ENCODE data around the gene PKNOX1. TPM values are rescaled to one million over a fixed set of nuclear protein-coding genes. Genes with fewer than 3 reads are reported as not detected.
A peak's percentile ranks its signal among the peaks of the same experiment; 100 is the strongest.

PKNOX1 gene
- total and polyA plus RNA-seq, 2 experiments from 2014 or later: 29.9 to 76.7 TPM

GRCh38 chr21:42970946-42971653 is 3.3 kb upstream of the PKNOX1 start:
- Mint-ChIP-seq H3K9me3 (peaks cover 2% of the 10 kb centered on the region; the same call in 2 of the 3 replicates), H3K27me3 (ENCODE audit: insufficient read depth, low read depth, poor library complexity) (peaks cover 20% of the 10 kb centered on the region), H3K36me3 (ENCODE audit: low read depth) (peaks cover 3% of the 10 kb centered on the region), H3K4me1 (peaks cover 28% of the 10 kb centered on the region), H3K27ac (peak overlapping the region; percentile 77; the same call in 1 of the 2 replicates), H3K4me3 (no peak overlapping the region; the same call in 2 of the 3 replicates)
- peaks cover 3% of the 10 kb centered on the region; the same call in 1 of the 2 replicates for H3K9me2 ChIP-seq (ENCODE audit: insufficient read depth)
- no peak for ATAC-seq
- DNase-seq (ENCODE audit: low spot score): peak; percentile 45
- TF ChIP-seq CREB1 (CRISPR knock-in tag; IDR thresholded peaks at IDR 0.05; ENCODE audit: low read depth) (no peak), EZH2phosphoT487 (IDR thresholded peaks at IDR 0.05; ENCODE audit: unreplicated experiment) (no peak), ZNF114 (CRISPR knock-in tag; IDR thresholded peaks at IDR 0.05) (no peak), ZNF331 (CRISPR knock-in tag; IDR thresholded peaks at IDR 0.05; ENCODE audit: low read depth) (no peak), CTCF (conservative IDR thresholded peaks at IDR 0.05; ENCODE audit: low read depth in 2 of 2) (no peak), NANOG (IDR thresholded peaks at IDR 0.05; ENCODE audit: borderline replicate concordance) (no peak), JUNB (IDR thresholded peaks at IDR 0.05; ENCODE audit: unreplicated experiment) (no peak), STAT1 (IDR thresholded peaks at IDR 0.05; ENCODE audit: unreplicated experiment) (no peak), EZH2 (IDR thresholded peaks at IDR 0.05; ENCODE audit: low read depth, unreplicated experiment) (no peak), ZNF462 (CRISPR knock-in tag; IDR thresholded peaks at IDR 0.05) (no peak), POLR2AphosphoS5 (IDR thresholded peaks at IDR 0.05; ENCODE audit: low read depth) (no peak)
- TF ChIP-seq, protein P1, sequence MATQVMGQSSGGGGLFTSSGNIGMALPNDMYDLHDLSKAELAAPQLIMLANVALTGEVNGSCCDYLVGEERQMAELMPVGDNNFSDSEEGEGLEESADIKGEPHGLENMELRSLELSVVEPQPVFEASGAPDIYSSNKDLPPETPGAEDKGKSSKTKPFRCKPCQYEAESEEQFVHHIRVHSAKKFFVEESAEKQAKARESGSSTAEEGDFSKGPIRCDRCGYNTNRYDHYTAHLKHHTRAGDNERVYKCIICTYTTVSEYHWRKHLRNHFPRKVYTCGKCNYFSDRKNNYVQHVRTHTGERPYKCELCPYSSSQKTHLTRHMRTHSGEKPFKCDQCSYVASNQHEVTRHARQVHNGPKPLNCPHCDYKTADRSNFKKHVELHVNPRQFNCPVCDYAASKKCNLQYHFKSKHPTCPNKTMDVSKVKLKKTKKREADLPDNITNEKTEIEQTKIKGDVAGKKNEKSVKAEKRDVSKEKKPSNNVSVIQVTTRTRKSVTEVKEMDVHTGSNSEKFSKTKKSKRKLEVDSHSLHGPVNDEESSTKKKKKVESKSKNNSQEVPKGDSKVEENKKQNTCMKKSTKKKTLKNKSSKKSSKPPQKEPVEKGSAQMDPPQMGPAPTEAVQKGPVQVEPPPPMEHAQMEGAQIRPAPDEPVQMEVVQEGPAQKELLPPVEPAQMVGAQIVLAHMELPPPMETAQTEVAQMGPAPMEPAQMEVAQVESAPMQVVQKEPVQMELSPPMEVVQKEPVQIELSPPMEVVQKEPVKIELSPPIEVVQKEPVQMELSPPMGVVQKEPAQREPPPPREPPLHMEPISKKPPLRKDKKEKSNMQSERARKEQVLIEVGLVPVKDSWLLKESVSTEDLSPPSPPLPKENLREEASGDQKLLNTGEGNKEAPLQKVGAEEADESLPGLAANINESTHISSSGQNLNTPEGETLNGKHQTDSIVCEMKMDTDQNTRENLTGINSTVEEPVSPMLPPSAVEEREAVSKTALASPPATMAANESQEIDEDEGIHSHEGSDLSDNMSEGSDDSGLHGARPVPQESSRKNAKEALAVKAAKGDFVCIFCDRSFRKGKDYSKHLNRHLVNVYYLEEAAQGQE (IDR thresholded peaks at IDR 0.05; ENCODE audit: unreplicated experiment): no peak
- TF ChIP-seq, protein P2, sequence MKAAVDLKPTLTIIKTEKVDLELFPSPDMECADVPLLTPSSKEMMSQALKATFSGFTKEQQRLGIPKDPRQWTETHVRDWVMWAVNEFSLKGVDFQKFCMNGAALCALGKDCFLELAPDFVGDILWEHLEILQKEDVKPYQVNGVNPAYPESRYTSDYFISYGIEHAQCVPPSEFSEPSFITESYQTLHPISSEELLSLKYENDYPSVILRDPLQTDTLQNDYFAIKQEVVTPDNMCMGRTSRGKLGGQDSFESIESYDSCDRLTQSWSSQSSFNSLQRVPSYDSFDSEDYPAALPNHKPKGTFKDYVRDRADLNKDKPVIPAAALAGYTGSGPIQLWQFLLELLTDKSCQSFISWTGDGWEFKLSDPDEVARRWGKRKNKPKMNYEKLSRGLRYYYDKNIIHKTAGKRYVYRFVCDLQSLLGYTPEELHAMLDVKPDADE (IDR thresholded peaks at IDR 0.05): no peak
- no peaks in the 10 kb centered on the region for H3K27me3 ChIP-seq (ENCODE audit: insufficient read depth)
- H3K4me1 ChIP-seq (ENCODE audit: insufficient read depth): peaks cover 26% of the 10 kb centered on the region
- no peaks in the 10 kb centered on the region for H3F3A ChIP-seq (replicated peaks; ENCODE audit: low read depth)
- no peaks in the 10 kb centered on the region for H3K36me3 ChIP-seq (ENCODE audit: insufficient read depth)
- H3K27ac ChIP-seq (ENCODE audit: low read depth): peak overlapping the region; percentile 92; the same call in 1 of the 2 replicates
- H3K79me2 ChIP-seq (replicated peaks; ENCODE audit: insufficient read depth): peaks cover 10% of the 10 kb centered on the region
- H4K20me1 ChIP-seq (replicated peaks; ENCODE audit: insufficient read depth): no peaks in the 10 kb centered on the region
- H2AFZ ChIP-seq: no peak overlapping the region
- 0 out of 2 replicates have a peak overlapping the region, but pooled peaks have one; percentile 42 for H3K4me2 ChIP-seq
- H3K4me3 ChIP-seq: no peak overlapping the region

All from GM23338 (cell line).